HTR-8/SVneo (cell line): ENCODE measurements around the gene ATXN7.

Experiments
- DNase-seq: peaks from one replicate; pipeline ENCODE4 v3.0.0; 2011; ENCODE audit warnings: low spot score, mixed read lengths; ENCODE audit not compliant: insufficient read length
- FAIRE-seq: peaks from 2 replicates; lab custom pipeline; 2011; peaks lifted over from hg19 to GRCh38; lab: Jason Lieb, UNC

ATXN7 gene

GRCh38 chr3:63932509-63933212, 69.0 kb downstream of the ATXN7 start:
- DNase-seq = no peak
- no peak for FAIRE-seq

DNA sequence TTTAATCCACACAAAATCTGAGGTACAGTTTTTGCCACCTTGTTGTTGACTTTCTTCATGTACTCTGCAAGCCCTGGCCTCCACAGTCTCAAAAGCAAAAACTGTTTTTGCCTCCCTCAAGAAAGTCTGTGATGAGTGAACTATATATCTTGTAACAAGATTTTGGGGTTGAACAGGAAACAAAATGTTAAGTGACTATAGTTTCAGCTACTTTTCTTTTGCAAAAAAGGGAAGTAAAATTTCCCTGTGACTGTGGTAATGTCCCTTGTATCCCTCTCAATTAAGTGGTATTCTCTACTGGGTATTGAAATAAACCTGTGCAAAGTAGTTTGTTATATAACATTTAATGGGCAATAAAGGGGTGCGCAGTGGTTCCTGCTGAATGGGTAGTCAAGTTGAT, 69.8 kb downstream of the ATXN7 start:
- FAIRE-seq = no peak
- no peak for DNase-seq

DNA sequence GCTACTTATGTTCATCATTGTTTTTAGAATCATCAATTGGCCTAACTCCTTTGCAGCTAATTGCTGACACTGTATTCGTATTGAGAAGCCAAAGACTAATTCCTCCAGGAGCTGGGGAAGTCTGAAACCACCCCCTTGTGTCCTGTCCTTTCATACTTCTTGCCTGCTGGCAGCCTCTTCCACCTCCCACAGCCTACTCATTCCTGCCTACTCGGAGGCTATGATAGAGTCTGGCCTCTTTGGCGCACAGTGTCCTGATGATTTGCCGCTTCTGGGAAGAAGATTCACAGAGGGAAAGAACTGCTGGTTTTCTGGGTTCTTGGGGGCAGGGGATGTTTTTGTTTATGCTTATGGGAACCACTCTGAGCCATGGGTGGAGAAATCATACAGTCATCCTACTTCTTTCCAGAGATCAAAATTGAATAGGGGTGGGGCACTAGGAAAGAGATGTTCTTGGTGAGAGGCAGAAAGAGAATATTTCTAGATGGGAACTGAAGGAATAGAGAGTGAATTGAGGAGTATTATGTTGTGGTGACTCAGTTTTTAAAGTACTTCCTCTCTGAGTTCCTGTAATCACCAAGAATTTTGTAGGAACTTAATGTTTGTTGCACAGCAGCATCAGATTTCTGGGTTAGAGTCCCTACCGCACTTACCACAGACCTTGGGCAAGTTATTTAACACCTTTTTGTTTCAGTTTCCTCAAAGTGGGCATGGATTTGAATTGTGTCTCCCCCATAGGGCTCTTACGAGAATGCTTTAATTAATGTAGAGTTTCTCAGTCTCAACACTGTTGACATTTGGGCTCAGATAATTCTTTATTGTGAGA, 70.6 kb downstream of the ATXN7 start:
- DNase-seq (no peak), FAIRE-seq (no peak)

GRCh38 chr3:63936925-63937324, 73.3 kb downstream of the ATXN7 start:
- DNase-seq (no peak), FAIRE-seq (no peak)

DNA sequence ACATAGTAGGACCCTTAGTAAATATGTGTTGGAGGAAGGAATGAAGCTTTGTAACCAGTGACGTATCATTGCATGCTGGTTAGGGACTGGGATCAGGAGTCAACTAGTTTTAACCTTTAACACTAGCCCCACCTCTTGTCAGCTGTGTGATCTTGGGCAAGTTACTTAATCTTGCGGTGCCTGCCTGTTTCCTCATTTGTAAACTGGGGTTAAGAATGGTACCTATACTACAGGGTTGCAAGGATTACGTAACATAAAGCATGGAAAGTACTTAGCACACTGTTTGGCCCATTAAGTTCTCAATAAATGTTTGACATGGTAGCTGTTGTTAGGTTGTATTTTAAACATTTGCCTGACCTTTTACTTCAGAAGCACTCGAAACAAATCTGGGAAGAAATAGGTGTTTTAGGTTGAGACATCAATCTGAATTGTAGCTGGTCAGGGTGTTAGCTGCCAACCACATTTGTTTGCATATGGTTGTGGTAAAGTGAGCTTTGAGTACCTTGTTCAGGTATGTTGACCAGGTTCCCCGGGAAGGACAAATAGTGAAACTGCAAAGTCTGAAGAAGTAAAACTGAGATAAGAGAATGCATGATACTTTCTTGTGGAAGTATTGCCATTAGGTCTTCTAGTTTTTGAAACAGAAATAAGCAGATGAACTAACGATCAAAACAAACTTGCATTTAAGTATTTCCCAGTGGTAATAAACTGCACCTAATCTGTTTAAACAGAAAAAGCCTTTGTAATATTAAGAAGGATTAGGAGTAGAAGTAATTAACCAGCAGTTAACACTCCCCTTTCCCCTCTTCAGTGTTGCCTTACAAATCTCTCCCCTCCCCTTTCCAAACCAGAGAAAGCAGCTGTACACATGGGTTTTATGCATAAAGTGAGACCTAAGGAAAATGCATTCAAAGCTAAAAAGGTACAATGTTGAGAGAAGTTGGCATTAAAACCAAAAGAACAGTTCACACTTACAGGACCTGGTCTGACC, 74.3 kb downstream of the ATXN7 start:
- no peak for FAIRE-seq
- DNase-seq = no peak

DNA sequence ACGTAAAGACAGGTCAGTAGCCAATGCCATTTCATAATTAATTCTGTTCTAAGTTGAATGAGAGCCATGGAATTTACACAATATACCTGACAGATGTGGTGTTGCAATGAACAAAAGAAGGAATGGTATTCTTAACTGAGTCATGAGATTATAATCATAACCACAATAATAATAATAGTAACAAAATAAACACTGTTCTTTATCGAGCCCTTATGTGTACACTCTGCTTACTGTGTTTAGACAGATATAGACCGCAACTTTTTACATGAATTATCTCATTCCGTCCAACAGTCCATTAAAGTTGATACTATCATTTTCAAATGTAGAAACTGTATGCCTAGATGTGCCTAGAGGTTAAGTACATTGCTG, 76.7 kb downstream of the ATXN7 start:
- FAIRE-seq (no peak), DNase-seq (no peak)

DNA sequence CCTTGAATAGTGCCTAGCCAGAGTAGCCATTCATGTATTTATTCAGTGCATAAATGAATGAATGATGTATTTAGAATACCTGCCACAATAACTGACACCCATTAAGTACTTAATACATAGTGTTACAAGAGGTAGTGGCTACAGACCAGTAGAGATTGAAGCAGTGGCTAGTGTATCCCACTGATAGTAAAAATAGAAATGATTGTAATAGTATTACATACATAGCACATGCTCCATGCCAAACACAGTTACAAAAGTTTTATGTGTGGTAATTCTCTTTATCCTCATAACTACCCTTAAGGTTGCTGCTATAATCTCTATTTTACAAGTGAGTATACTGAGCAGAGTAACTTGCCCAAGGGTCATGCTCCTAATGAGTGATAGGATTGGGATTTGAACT, 78.9 kb downstream of the ATXN7 start:
- FAIRE-seq = no peak
- DNase-seq = no peak

GRCh38 chr3:63943678-63944077, 80.0 kb downstream of the ATXN7 start:
- no peak for FAIRE-seq
- DNase-seq = no peak

DNA sequence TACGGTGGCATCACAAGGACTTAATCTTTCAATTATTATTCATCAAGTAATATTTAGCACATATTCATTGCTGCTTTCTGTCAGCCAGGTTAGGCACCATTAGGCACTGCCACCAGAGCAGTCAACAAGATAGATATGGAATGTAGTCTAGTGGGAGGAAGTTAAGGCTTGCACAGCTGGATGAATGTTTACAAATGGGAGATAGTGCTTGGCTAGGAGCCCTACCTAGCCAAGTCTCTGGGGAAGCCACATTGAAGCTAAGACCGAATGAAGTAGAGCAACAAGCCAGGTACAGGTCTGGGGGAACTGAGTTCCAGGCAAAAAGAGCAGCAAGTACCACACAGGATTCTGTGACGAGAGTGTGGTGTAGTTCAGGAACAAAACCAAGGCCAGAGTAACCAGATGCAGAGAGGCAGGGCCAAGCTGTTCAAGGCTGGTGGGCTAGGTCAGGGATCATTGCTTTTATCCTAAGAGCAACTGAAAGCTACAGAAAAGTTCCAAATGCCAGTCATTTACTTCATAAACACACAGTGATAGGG, 82.0 kb downstream of the ATXN7 start:
- DNase-seq (no peak), FAIRE-seq (no peak)

GRCh38 chr3:63946753-63947152, 83.1 kb downstream of the ATXN7 start:
- no peak for FAIRE-seq

DNA sequence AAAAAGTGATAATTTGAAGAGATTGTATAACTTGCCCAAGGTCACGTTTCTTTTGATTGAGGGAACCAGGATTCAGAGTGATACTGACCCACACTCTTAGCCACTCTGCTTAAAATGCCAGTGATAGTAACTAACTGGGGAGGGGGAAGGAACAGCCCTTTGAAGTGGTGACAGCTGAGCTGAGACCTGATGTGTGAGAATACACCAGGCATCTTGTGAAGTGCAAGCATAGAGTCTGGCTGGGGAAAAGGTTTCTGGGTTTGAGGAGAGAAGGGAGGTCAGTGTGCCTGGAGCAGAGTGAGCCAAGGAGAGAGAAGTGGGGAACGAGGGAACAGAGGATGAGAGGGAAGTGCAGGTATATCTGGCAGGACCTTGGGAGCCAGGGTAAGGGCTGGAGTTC, 83.9 kb downstream of the ATXN7 start:
- FAIRE-seq = no peak

More at GRCh38 chr3:63946753-63947152, 83.1 kb downstream of the ATXN7 start:
- no peak for DNase-seq

GRCh38 chr3:63949005-63949404, 85.3 kb downstream of the ATXN7 start:
- FAIRE-seq (no peak), DNase-seq (no peak)

More for the DNA sequence above, 83.9 kb downstream of the ATXN7 start:
- no peak for DNase-seq

GRCh38 chr3:63950698-63951097, 87.0 kb downstream of the ATXN7 start:
- FAIRE-seq (no peak), DNase-seq (no peak)

GRCh38 chr3:63951492-63952247, 88.0 kb downstream of the ATXN7 start:
- DNase-seq (no peak), FAIRE-seq (no peak)

GRCh38 chr3:63952248-63952594, 88.6 kb downstream of the ATXN7 start:
- no peak for FAIRE-seq
- DNase-seq = no peak

- DNase-seq (no peak), FAIRE-seq (no peak)
Observed at GRCh38 chr3:63954182-63954581, 90.5 kb downstream of the ATXN7 start.

- no peak for FAIRE-seq
- no peak for DNase-seq
Observed at GRCh38 chr3:63955036-63955650, 91.5 kb downstream of the ATXN7 start.

GRCh38 chr3:63955830-63956545, 92.3 kb downstream of the ATXN7 start:
- DNase-seq (no peak), FAIRE-seq (peak; percentile 20)

- FAIRE-seq (no peak), DNase-seq (no peak)
Observed at GRCh38 chr3:63959146-63959545, 95.5 kb downstream of the ATXN7 start.
